ENCODE results near the gene SPACDR.

GRCh38 chr7:100426516-100426915, 37.5 kb downstream of the SPACDR start:
- TF ChIP-seq, protein P1, sequence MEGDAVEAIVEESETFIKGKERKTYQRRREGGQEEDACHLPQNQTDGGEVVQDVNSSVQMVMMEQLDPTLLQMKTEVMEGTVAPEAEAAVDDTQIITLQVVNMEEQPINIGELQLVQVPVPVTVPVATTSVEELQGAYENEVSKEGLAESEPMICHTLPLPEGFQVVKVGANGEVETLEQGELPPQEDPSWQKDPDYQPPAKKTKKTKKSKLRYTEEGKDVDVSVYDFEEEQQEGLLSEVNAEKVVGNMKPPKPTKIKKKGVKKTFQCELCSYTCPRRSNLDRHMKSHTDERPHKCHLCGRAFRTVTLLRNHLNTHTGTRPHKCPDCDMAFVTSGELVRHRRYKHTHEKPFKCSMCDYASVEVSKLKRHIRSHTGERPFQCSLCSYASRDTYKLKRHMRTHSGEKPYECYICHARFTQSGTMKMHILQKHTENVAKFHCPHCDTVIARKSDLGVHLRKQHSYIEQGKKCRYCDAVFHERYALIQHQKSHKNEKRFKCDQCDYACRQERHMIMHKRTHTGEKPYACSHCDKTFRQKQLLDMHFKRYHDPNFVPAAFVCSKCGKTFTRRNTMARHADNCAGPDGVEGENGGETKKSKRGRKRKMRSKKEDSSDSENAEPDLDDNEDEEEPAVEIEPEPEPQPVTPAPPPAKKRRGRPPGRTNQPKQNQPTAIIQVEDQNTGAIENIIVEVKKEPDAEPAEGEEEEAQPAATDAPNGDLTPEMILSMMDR (IDR thresholded peaks at IDR 0.05): no peak
- no peak for TF ChIP-seq POLR2A (IDR thresholded peaks at IDR 0.05)
